Upper lobe of right lung (tissue), 1 donor: ENCODE results near the gene ACACB. TPM values are rescaled to one million over a fixed set of nuclear protein-coding genes. Genes with fewer than 3 reads are reported as not detected.
A peak's percentile ranks its signal among the peaks of the same experiment; 100 is the strongest.

Experiments
- ATAC-seq: fragments of 200-7000 bp; cut with Tn5 transposase; one replicate; pipeline ENCODE4 v1.9.1; 2020; ENCODE audit warnings: mild to moderate bottlenecking, moderate library complexity
- DNase-seq: peaks from one replicate; pipeline ENCODE4 v3.0.0-alpha.2; 2020
- H3K27ac ChIP-seq: fragments of 200-600 bp; one replicate; pipeline ENCODE4 v1.8.0; 2022
- H3K27me3 ChIP-seq: fragments of 200-600 bp; one replicate; pipeline ENCODE4 v1.8.0; 2022; ENCODE audit warnings: mild to moderate bottlenecking
- H3K36me3 ChIP-seq: fragments of 200-600 bp; one replicate; pipeline ENCODE4 v1.8.0; 2022
- H3K4me1 ChIP-seq: fragments of 200-600 bp; one replicate; pipeline ENCODE4 v1.8.0; 2022
- H3K4me3 ChIP-seq: fragments of 200-600 bp; one replicate; pipeline ENCODE4 v1.8.0; 2022; ENCODE audit warnings: mild to moderate bottlenecking
- H3K9me3 ChIP-seq: fragments of 200-600 bp; one replicate; pipeline ENCODE4 v1.8.0; 2022
- intact Hi-C: fragments of 100-400 bp; cut with DNase I; formaldehyde crosslinking; loops from one replicate; pipeline ENCODE4 v1.11.0; 2022
- total RNA-seq: library from RNA; stranded (reverse); fragmentation: NEBNext Ultra II Directional; extraction: Animal tissue kit (Norgen Biotek cat#: 25700); gene quantifications from one replicate; pipeline ENCODE4 v1.2.1, GENCODE V29; 2021
- TF ChIP-seq, protein P1 (sequence below): fragments of 200-600 bp; IDR thresholded peaks from one replicate; pipeline ENCODE4 v1.8.0; 2022; ENCODE audit warnings: antibody characterized with exemption
- donor health status: DM: no; HTN: yes; CAD: no; lungs with severe emphysema.

The ACACB gene
- total RNA-seq, 1 donor from 2014 or later = 35.2 TPM

DNA sequence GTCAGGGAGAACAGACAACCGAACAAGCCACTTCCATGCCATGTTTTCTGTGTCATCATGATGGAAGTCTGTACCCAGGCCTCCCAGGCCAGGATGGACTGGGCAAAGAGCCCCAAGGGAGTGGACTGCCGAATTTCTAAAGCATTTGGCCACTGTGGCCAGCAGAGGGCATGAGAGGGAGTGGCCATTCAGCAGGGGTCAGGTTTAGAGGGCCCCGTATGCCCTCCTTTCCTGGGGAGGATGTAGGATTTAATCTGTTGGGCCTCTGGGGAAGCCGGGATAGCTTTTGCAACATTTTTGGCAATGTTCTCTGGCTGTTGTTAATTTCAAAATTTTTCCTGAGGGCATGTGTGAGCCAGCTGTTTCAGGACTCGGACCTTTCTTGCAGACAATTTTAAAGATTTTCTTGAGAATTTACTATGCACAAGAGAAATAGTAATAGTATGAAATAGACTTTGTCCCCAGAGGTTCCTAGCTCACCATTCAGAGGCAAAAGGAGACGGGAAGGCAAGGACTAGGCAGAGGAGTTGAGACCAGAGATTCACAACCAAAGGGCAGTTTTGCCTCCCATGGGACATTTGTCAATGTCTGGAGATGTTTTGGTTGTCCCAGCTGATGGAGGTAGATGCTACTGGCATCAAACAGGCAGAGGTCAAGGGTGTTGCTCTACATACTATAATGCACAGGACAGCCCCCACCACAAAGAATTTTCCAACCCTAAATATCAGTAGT is 18.0 kb downstream of the ACACB start:
- Histone ChIP-seq H3K4me3 (no peak overlapping the region), H3K27me3 (no peaks in the 10 kb centered on the region), H3K4me1 (peaks cover 4% of the 10 kb centered on the region), H3K36me3 (no peaks in the 10 kb centered on the region), H3K27ac (peak overlapping the region; percentile 3), H3K9me3 (no peaks in the 10 kb centered on the region)
- TF ChIP-seq, protein P1, sequence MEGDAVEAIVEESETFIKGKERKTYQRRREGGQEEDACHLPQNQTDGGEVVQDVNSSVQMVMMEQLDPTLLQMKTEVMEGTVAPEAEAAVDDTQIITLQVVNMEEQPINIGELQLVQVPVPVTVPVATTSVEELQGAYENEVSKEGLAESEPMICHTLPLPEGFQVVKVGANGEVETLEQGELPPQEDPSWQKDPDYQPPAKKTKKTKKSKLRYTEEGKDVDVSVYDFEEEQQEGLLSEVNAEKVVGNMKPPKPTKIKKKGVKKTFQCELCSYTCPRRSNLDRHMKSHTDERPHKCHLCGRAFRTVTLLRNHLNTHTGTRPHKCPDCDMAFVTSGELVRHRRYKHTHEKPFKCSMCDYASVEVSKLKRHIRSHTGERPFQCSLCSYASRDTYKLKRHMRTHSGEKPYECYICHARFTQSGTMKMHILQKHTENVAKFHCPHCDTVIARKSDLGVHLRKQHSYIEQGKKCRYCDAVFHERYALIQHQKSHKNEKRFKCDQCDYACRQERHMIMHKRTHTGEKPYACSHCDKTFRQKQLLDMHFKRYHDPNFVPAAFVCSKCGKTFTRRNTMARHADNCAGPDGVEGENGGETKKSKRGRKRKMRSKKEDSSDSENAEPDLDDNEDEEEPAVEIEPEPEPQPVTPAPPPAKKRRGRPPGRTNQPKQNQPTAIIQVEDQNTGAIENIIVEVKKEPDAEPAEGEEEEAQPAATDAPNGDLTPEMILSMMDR = peak; percentile 61
- ATAC-seq = peak; percentile 86
- intact Hi-C loops = no loop called here
- DNase-seq = peak; percentile 65

DNA sequence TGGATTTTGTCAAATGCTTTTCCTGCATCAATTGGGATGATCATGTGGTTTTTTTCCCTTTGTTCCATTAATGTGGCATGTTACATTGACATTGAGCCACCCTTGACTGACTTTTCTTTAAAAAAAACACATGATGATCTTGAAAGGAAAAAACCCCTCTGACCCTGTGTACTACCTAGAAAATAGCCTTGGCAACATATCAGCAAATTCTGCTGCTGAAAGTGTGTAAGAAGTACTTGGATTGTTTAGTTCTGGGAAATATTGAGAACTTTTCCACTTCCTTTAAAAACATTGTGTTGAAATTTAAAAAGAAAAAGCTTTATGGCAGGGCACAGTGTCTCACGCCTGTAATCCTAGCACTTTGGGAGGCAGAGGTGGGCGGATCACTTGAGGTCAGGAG is 20.7 kb downstream of the ACACB start:
- Histone ChIP-seq H3K4me1 (peaks cover 4% of the 10 kb centered on the region), H3K4me3 (no peak overlapping the region), H3K27ac (no peak overlapping the region), H3K36me3 (no peaks in the 10 kb centered on the region), H3K27me3 (no peaks in the 10 kb centered on the region), H3K9me3 (no peaks in the 10 kb centered on the region)
- ATAC-seq (peak; percentile 49), DNase-seq (no peak)
- TF ChIP-seq, protein P1 = no peak
- intact Hi-C loops = no loop called here

DNA sequence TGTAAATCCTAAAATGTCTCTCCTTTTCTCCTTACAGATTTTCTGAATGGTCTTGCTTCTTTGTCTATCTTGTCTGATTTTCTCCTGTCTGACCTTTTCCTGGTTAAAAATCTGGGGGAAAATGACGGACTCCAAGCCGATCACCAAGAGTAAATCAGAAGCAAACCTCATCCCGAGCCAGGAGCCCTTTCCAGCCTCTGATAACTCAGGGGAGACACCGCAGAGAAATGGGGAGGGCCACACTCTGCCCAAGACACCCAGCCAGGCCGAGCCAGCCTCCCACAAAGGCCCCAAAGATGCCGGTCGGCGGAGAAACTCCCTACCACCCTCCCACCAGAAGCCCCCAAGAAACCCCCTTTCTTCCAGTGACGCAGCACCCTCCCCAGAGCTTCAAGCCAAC is 23.0 kb downstream of the ACACB start:
- DNase-seq = no peak

DNA sequence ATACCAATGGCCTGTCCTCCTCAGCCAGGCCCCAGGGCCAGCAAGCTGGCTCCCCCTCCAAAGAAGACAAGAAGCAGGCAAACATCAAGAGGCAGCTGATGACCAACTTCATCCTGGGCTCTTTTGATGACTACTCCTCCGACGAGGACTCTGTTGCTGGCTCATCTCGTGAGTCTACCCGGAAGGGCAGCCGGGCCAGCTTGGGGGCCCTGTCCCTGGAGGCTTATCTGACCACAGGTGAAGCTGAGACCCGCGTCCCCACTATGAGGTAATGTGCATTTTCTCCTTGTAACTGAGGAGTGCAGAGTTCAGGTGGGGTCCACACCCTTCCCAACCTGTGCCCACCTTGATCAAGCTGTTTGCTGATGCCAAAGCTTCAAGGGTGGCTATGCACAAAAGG is 23.4 kb downstream of the ACACB start:
- no peaks in the 10 kb centered on the region for H3K4me1 ChIP-seq
- no peak overlapping the region for H3K27ac ChIP-seq
- no peaks in the 10 kb centered on the region for H3K9me3 ChIP-seq
- TF ChIP-seq, protein P1 = no peak
- no peak for ATAC-seq
- intact Hi-C loops = no loop called here
- DNase-seq = no peak
- no peaks in the 10 kb centered on the region for H3K36me3 ChIP-seq
- H3K4me3 ChIP-seq = no peak overlapping the region
- no peaks in the 10 kb centered on the region for H3K27me3 ChIP-seq

More for the DNA sequence above, 23.0 kb downstream of the ACACB start:
- TF ChIP-seq, protein P1 = no peak
- H3K4me1 ChIP-seq = no peaks in the 10 kb centered on the region
- no peak overlapping the region for H3K4me3 ChIP-seq
- no peak overlapping the region for H3K27ac ChIP-seq
- no peaks in the 10 kb centered on the region for H3K9me3 ChIP-seq
- no peaks in the 10 kb centered on the region for H3K27me3 ChIP-seq
- H3K36me3 ChIP-seq = no peaks in the 10 kb centered on the region
- intact Hi-C loops = no loop called here
- no peak for ATAC-seq

DNA sequence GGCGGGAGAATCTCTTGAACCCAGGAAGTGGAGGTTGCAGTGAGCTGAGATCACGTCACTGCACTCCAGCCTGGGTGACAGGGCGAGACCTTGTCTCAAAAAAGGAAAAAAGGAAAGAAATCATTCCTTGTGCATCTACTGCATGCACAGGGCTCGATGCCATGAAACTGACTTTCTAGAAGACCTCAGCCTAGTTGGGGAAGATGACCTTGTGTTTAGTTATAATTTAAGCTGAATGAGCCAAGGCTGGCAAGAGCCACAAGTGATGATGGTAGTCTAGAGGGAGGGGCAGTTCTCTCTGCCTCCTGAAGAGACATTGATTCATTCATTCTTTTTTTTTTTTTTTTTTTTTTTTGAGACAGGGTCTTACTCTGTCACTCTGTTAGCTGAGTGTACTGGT is 24.2 kb downstream of the ACACB start:
- H3K4me1 ChIP-seq = no peaks in the 10 kb centered on the region
- H3K27ac ChIP-seq = no peak overlapping the region
- H3K27me3 ChIP-seq = no peaks in the 10 kb centered on the region
- no peak overlapping the region for H3K4me3 ChIP-seq
- H3K36me3 ChIP-seq = no peaks in the 10 kb centered on the region
- intact Hi-C loops = no loop called here
- no peaks in the 10 kb centered on the region for H3K9me3 ChIP-seq
- DNase-seq (no peak), ATAC-seq (no peak)
- TF ChIP-seq, protein P1 = no peak
